AG04449 (cell line): ENCODE results near the gene LGALS7.

Experiments used
- CTCF ChIA-PET: fragments of 350-600 bp; formaldehyde crosslinking; extraction: SDS; loops from one replicate; lab custom pipeline; 2021; ENCODE audit warnings: antibody characterized with exemption; lab: Yijun Ruan, JAX
- POLR2A ChIA-PET: fragments of 400-600, 350-600 bp; formaldehyde crosslinking; extraction: SDS; loops from one replicate; lab custom pipeline; 2020; ENCODE audit warnings: antibody characterized with exemption, inconsistent platforms; lab: Yijun Ruan, JAX
- DNase-seq: peaks from one replicate; pipeline ENCODE4 v3.0.0-alpha.2; 2010; ENCODE audit warnings: low read depth, low spot score
- H3K4me3 ChIP-seq: 2 replicates; pipeline ENCODE4 v1.5.1; 2011; ENCODE audit warnings: low read depth, mild to moderate bottlenecking, control low read depth, low read length
- TF ChIP-seq, protein P1 (sequence below): IDR thresholded peaks from one replicate; pipeline ENCODE4 v1.5.1; 2011; ENCODE audit warnings: mild to moderate bottlenecking, moderate library complexity, low read length, control low read depth, inconsistent platforms; ENCODE audit not compliant: insufficient read depth; ENCODE audit errors: missing control alignments

The LGALS7 gene

DNA sequence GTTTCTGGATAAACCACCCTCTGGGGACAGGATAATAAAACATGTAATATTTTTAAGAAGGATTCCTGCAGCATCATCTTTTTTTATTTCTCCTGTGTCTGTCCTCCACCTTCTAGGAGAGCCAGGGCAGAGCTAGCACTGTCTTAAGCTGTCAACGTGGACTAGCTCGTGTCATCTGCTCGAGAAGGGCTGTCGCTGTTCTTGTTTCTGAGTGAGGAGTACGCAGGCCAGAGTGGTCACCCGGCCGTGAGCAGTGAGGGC is 42.9 kb downstream of the LGALS7 start:
- ChIA-PET POLR2A (interaction anchor here (0.6 kb wide), 1 partner anchor 62 kb away, joined by 3 read pairs; no protein-coding TSS in a partner anchor), CTCF (interaction anchor here (0.6 to 1.5 kb wide), 12 partner anchors 10 to 199 kb away, joined by 3 to 6 read pairs (median 4); no protein-coding TSS in a partner anchor)
- DNase-seq: no peak
- no peak overlapping the region for H3K4me3 ChIP-seq
- TF ChIP-seq, protein P1, sequence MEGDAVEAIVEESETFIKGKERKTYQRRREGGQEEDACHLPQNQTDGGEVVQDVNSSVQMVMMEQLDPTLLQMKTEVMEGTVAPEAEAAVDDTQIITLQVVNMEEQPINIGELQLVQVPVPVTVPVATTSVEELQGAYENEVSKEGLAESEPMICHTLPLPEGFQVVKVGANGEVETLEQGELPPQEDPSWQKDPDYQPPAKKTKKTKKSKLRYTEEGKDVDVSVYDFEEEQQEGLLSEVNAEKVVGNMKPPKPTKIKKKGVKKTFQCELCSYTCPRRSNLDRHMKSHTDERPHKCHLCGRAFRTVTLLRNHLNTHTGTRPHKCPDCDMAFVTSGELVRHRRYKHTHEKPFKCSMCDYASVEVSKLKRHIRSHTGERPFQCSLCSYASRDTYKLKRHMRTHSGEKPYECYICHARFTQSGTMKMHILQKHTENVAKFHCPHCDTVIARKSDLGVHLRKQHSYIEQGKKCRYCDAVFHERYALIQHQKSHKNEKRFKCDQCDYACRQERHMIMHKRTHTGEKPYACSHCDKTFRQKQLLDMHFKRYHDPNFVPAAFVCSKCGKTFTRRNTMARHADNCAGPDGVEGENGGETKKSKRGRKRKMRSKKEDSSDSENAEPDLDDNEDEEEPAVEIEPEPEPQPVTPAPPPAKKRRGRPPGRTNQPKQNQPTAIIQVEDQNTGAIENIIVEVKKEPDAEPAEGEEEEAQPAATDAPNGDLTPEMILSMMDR: no peak

DNA sequence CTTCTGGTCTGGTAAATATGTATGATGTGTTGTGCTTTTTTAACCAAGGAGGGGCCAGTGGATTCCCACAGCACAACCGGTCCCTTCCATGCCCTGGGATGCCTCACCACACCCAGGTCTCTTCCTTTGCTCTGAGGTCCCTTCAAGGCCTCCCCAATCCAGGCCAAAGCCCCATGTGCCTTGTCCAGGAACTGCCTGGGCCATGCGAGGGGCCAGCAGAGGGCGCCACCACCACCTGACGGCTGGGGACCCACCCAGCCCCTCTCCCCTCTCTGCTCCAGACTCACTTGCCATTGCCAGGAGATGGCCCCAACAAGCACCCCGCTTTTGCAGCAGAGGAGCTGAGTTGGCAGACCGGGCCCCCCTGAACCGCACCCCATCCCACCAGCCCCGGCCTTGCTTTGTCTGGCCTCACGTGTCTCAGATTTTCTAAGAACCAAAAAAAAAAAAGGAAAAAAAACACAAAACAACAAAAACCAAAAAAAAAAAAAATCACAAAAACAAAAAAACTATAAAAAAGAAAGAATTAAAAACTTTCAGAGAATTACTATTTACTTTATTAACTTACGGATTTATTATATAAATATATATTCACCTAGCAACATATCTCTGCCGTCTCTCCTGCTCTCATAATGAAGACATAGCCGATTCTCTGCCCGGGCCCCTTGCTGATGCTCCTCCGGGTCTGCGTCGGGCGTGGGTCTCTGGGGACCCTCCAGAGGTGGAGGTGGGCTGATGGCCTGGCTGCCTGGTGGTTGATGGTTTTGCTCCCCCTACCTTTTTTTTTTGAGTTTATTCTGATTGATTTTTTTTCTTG is 43.5 kb downstream of the LGALS7 start:
- CTCF ChIA-PET: interaction anchor here (0.6 to 1.5 kb wide), 12 partner anchors 9 to 200 kb away, joined by 3 to 6 read pairs (median 4); no protein-coding TSS in a partner anchor
- no peak for DNase-seq
- no peak overlapping the region for H3K4me3 ChIP-seq
- TF ChIP-seq, protein P1: peak; percentile 91
- POLR2A ChIA-PET: no interaction called here

DNA sequence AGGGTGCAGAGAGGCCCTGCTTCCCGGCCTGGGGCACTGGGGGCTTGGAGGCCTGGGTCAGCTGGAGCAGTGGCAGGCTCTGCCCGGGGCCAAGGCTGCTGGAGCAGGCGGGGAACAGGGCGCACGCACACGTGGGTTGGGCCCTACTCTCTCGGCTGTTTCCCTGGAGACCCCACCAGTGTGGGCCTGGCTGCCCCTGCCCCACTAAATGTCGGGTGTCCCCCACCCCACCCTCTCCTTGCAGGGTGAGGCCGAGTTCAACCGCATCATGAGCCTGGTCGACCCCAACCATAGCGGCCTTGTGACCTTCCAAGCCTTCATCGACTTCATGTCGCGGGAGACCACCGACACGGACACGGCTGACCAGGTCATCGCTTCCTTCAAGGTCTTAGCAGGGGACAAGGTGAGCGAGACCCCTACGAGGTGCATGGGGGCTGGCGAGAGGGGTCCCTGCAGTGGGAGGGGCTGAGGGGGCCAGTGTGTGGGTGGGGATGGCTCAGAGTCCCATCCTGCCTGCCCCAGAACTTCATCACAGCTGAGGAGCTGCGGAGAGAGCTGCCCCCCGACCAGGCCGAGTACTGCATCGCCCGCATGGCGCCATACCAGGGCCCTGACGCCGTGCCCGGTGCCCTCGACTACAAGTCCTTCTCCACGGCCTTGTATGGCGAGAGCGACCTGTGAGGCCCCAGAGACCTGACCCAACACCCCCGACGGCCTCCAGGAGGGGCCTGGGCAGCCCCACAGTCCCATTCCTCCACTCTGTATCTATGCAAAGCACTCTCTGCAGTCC is 44.4 kb downstream of the LGALS7 start:
- TF ChIP-seq, protein P1: no peak

DNA sequence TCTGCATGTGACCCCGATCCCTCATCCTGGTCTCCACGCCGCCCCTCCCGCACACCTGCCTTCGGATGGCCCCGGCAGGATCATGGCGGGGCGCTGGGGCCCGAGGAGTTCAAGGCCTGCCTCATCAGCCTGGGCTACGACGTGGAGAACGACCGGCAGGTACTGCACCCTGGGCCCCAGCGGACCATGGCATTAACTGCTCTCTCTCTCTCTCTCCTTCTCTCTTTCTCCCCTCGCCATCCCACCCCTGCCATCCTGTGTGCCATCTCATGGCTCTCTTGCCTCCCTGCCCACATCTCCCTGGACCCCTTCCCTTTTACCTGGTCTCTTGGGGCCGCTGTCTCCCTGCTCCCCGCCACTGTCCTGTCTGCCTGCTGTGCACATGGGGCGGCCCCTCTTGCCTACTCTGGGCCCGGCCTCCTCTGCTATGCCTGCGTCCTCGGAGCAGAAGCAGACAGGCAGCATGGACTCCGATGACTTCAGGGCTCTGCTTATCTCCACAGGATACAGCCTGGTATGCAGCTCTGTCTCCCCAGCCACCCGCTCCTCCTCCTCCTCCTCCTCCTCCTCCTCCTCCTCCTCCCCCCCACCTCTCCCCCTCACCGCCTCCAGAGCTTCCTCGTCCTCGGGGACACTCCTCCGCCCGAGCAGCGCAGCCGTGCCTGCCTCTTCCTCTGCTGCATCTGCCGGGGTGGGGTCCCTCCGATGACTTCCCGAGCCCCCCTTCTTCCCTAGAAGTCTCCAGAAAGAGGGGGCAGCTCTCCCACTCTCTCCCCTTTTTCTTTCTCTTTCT is 45.3 kb downstream of the LGALS7 start:
- DNase-seq: no peak
- TF ChIP-seq, protein P1: no peak
- no peak overlapping the region for H3K4me3 ChIP-seq
- ChIA-PET CTCF (interaction anchor here (1.3 to 2.2 kb wide), 2 partner anchors 13 to 79 kb away, joined by 4 to 7 read pairs; no protein-coding TSS in a partner anchor), POLR2A (no interaction called here)

More for the DNA sequence above, 44.4 kb downstream of the LGALS7 start:
- DNase-seq: no peak
- no peak overlapping the region for H3K4me3 ChIP-seq
- CTCF ChIA-PET: interaction anchor here (1.3 to 2.2 kb wide), 3 partner anchors 13 to 80 kb away, joined by 4 to 7 read pairs (median 5); no protein-coding TSS in a partner anchor
- POLR2A ChIA-PET: no interaction called here

DNA sequence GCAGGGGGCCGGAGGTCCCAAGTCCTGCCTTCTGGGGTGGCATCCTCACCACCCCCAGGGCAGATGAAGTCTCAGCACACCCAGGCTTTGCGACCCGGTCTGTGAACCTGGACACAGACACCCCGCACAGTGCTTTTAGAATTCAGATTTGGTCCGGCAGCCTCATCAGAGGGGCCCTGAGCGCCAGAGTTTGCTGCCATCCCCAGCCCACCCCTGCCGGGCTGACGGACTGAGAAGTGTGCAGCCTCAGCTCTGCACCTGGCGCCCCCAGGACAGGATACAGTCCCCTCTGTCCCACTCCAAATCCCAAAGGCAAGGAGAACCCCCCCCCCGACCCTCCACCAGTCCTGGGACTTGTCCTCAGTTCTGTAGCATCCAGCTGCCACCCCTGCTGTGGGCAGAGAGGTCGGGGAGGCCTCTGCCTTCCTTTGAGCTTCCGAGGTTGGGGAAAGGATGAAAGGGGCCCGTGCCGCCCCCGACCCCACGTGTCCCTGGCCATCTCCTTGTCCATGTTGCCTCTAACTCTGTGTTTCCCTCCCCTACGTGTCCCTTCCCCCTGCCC is 45.9 kb downstream of the LGALS7 start:
- TF ChIP-seq, protein P1: no peak
- H3K4me3 ChIP-seq: no peak overlapping the region
- CTCF ChIA-PET: interaction anchor here (2.2 kb wide), 1 partner anchor 12 kb away, joined by 7 read pairs; no protein-coding TSS in a partner anchor
- no peak for DNase-seq
- POLR2A ChIA-PET: no interaction called here
